Heart right ventricle (tissue), 16 donors: ENCODE results near the gene PMIS2. TPM values are rescaled to one million over a fixed set of nuclear protein-coding genes. Genes with fewer than 3 reads are reported as not detected.
A peak's percentile ranks its signal among the peaks of the same experiment; 100 is the strongest.

Source experiments
- ATAC-seq, 8 donors: fragments of 200-7000 bp; cut with Tn5 transposase; one replicate each; pipeline ENCODE4 v1.9.1; 2020; ENCODE audit warnings: mild to moderate bottlenecking in 8 of 8, moderate library complexity in 8 of 8, moderate number of reproducible peaks in 1 of 8
- DNase-seq, 2 donors: peaks; one replicate each; pipeline ENCODE4 v3.0.0-alpha.2; 2020
- H3K27ac ChIP-seq, 10 donors: fragments of 200-600 bp; sonication (generic) in 2 of 10; one replicate each; pipeline versions ENCODE4 v1.5.0 to v1.8.0; 2020 to 2022; ENCODE audit warnings: mild to moderate bottlenecking in 3 of 10
- H3K27me3 ChIP-seq, 7 donors: fragments of 200-600 bp; one replicate each; pipeline ENCODE4 v1.8.0; 2021 to 2022; ENCODE audit warnings: mild to moderate bottlenecking in 2 of 7
- H3K36me3 ChIP-seq, 9 donors: fragments of 200-600 bp; sonication (generic) in 1 of 9; one replicate each; pipeline versions ENCODE4 v1.5.0 to v1.8.0; 2020 to 2022; ENCODE audit warnings: mild to moderate bottlenecking in 2 of 9
- H3K4me1 ChIP-seq, 9 donors: fragments of 200-600 bp; sonication (generic) in 1 of 9; one replicate each; pipeline versions ENCODE4 v1.5.0 to v1.8.0; 2020 to 2022; ENCODE audit warnings: mild to moderate bottlenecking in 4 of 9
- H3K4me3 ChIP-seq, 10 donors: fragments of 200-600 bp; sonication (generic) in 2 of 10; one replicate each; pipeline versions ENCODE4 v1.5.0 to v1.8.0; 2020 to 2022; ENCODE audit warnings: mild to moderate bottlenecking in 7 of 10, moderate library complexity in 2 of 10
- H3K9me3 ChIP-seq, 11 donors: fragments of 200-600 bp in 10 of 11; sonication (generic) in 2 of 11; one replicate each; pipeline versions ENCODE4 v1.5.0 to v1.8.0; 2013 to 2022; ENCODE audit warnings: mild to moderate bottlenecking in 2 of 11, control low read depth in 1 of 11, moderate library complexity in 1 of 11
- CTCF ChIP-seq, 9 donors: fragments of 200-600 bp; sonication (generic) in 2 of 9; IDR thresholded peaks; one replicate each; pipeline versions ENCODE4 v1.5.0 to v1.8.0; 2021 to 2022; ENCODE audit warnings: antibody characterized with exemption in 9 of 9, mild to moderate bottlenecking in 5 of 9, moderate library complexity in 1 of 9
- WGBS, 2 donors: extraction: QIAGEN DNeasy Blood & Tissue Kit; methylation state at CpG; one replicate each; pipeline ENCODE4 v1.1.7; 2013; ENCODE audit warnings: inconsistent platforms in 1 of 2; 5-methylcytosine and 5-hydroxymethylcytosine counted together
- intact Hi-C, 10 donors: fragments of 100-400 bp; cut with DNase I; formaldehyde crosslinking; loops; one replicate each; pipeline versions ENCODE4 v1.11.1 to v1.14.2; 2022
- polyA plus RNA-seq, 2 donors: library from polyadenylated mRNA; stranded (reverse); fragments of 200-250 nt; gene quantifications; one replicate each; pipeline ENCODE4 v1.2.3, GENCODE V29; 2013
- total RNA-seq, 10 donors: library from RNA; stranded (reverse); fragmentation: NEBNext Ultra II Directional in 3 of 10; extraction: Animal tissue kit (Norgen Biotek cat#: 25700) in 3 of 10; gene quantifications; one replicate each; pipeline versions ENCODE4 v1.2.1 to v1.2.4, GENCODE V29; 2021 to 2023
- donor health status: Arrhythmogenic right ventricular cardiomyopathy.
- donor health status: ischemic (EF 13 %, LVEDD 7.1; RV severe dilation, severe dysfunction).
- donor health status: healthy with polysubstance abuse.
- donor health status: DM: no; HTN: yes; CAD: no.
- donor health status: DM: no; HTN: no; CAD: no.
- donor health status: ischemic (EF 25% LVEDD 6.9; RV normal size, moderate dysfunction).
- donor health status: ischemic (EF 25% LVEDD 5.7; RV mildly dilated, moderate dysfunction).
- donor health status: healthy.
- donor health status: DM: yes; HTN: yes; CAD: no.
- donor health status: Ischemic cardiomyopathy.
- donor health status: ischemic (EF 35%, LVEDD 5.7; RV mildly dilated, moderate dysfunction).
- donor health status: nonischemic (EF 11% LVEDD 7.7; RV severe dilation, severe dysfunction).
- donor health status: DM: yes; HTN: yes; CAD: no.
- donor health status: PGD.
- donor health status: ischemic (EF 29% LVEDD 5.4; RV normal size, mild dysfunction).
- donor health status: nonischemic (EF 23%, LVEDD 6.1; RV moderate dilation, normal function).

The PMIS2 gene
- total and polyA plus RNA-seq, 12 donors, result not detected

- H3K27ac ChIP-seq, result no peak overlapping the region
- no peaks in the 10 kb centered on the region for H3K27me3 ChIP-seq
- H3K9me3 ChIP-seq, result no peaks in the 10 kb centered on the region
- TF ChIP-seq CTCF (IDR thresholded peaks at IDR 0.05), result peak; percentile 66 to 83 (median 73)
- no peak overlapping the region for H3K4me3 ChIP-seq
- 22 to 24% methylated on average over 6 of the region's 6 CpGs for WGBS, 2 donors
- peak in 1 of 2 donors; percentile 55 for DNase-seq
- intact Hi-C loops, result loop anchor here in 8 of 10 donors (1.0 to 10.0 kb wide), 8 partner anchors 63 to 386 kb away; partner anchors contain the start of genes KMT2B (in 4 of the 8), ETV2 (in 3 of the 8), COX6B1 (in 2 of the 8) and HAUS5 (in 1 of the 8)
- H3K4me1 ChIP-seq, result peaks cover 0 to 24% (median 20%) of the 10 kb centered on the region in 9 donors
- no peak for ATAC-seq
- peaks cover 0 to 15% (median 0%) of the 10 kb centered on the region in 9 donors for H3K36me3 ChIP-seq
These were observed 36.7 kb upstream of the PMIS2 start for GRCh38 chr19:35549174-35549788.

- 89 to 94% methylated on average over 15 of the region's 15 CpGs for WGBS, 2 donors
These were observed 36.0 kb upstream of the PMIS2 start for GRCh38 chr19:35549879-35550523.

GRCh38 chr19:35551091-35551810 is 34.7 kb upstream of the PMIS2 start:
- TF ChIP-seq CTCF (IDR thresholded peaks at IDR 0.05), result no peak
- no peak for DNase-seq
- no peak for ATAC-seq
- Histone ChIP-seq H3K4me1 (peaks cover 0 to 10% (median 8%) of the 10 kb centered on the region in 9 donors), H3K36me3 (peaks cover 0 to 15% (median 0%) of the 10 kb centered on the region in 9 donors), H3K27ac (no peak overlapping the region), H3K4me3 (no peak overlapping the region), H3K27me3 (peaks cover 0 to 2% (median 0%) of the 10 kb centered on the region in 7 donors), H3K9me3 (no peaks in the 10 kb centered on the region)
- intact Hi-C loops, result loop anchor here in 2 of 10 donors (5.0 to 10.0 kb wide), 3 partner anchors 61 to 166 kb away; partner anchors contain the start of genes KMT2B (in 2 of the 2) and HAUS5 (in 1 of the 2)
- WGBS, 2 donors, result 86 to 89% methylated on average over 21 of the region's 21 CpGs

More at GRCh38 chr19:35549879-35550523, 36.0 kb upstream of the PMIS2 start:
- Histone ChIP-seq H3K9me3 (no peaks in the 10 kb centered on the region), H3K27ac (no peak overlapping the region), H3K4me3 (no peak overlapping the region), H3K27me3 (no peaks in the 10 kb centered on the region), H3K4me1 (peaks cover 0 to 17% (median 13%) of the 10 kb centered on the region in 9 donors), H3K36me3 (peaks cover 0 to 15% (median 0%) of the 10 kb centered on the region in 9 donors)
- no peak for TF ChIP-seq CTCF (IDR thresholded peaks at IDR 0.05)
- ATAC-seq (no peak), DNase-seq (no peak)
- intact Hi-C loops, result loop anchor here in 9 of 10 donors (1.0 to 10.0 kb wide), 8 partner anchors 62 to 385 kb away; partner anchors contain the start of genes KMT2B (in 6 of the 9), ETV2 (in 3 of the 9), COX6B1 (in 2 of the 9) and HAUS5 (in 2 of the 9)
